Measurements from ENCODE around the gene PROCA1.
"Not testable (repeated sequence)": the region's sequence is repeated elsewhere in the genome, so short reads cannot be mapped to it uniquely, and the experiment has no call there.

The PROCA1 gene

GRCh38 chr17:28665994-28666393, 45.7 kb downstream of the PROCA1 start:
- no peak for DNase-seq

- no peak for DNase-seq
Observed at GRCh38 chr17:28663723-28664122, 48.0 kb downstream of the PROCA1 start.

GRCh38 chr17:28662527-28662829, 49.2 kb downstream of the PROCA1 start:
- DNase-seq: no peak

GRCh38 chr17:28661635-28662526, 49.8 kb downstream of the PROCA1 start, which contains the start of the genes SDF2 and SUPT6H:
Gene SDF2 (minus strand): TSS chr17:28661906. CDS start chr17:28661876, 30 bp downstream.
Gene SUPT6H (plus strand): TSS chr17:28662205. CDS start chr17:28673402, 11,197 bp downstream.
- peak; percentile 93 for DNase-seq

DNA sequence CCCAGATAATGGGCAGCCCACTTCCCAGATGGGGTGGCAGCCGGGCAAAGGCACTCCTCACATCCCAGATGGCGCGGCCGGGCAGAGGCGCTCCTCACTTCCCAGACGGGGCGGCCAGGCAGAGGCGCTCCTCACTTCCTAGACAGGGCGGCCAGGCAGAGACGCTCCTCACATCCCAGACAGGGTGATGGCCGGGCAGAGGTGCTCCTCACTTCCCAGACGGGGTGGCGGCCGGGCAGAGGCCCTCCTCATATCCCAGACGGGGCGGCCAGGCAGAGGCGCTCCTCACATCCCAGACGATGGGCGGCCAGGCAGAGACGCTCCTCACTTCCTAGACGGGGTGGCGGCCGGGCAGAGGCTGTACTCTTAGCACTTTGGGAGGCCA, 52.2 kb downstream of the PROCA1 start:
- DNase-seq: not testable (repeated sequence)

DNA sequence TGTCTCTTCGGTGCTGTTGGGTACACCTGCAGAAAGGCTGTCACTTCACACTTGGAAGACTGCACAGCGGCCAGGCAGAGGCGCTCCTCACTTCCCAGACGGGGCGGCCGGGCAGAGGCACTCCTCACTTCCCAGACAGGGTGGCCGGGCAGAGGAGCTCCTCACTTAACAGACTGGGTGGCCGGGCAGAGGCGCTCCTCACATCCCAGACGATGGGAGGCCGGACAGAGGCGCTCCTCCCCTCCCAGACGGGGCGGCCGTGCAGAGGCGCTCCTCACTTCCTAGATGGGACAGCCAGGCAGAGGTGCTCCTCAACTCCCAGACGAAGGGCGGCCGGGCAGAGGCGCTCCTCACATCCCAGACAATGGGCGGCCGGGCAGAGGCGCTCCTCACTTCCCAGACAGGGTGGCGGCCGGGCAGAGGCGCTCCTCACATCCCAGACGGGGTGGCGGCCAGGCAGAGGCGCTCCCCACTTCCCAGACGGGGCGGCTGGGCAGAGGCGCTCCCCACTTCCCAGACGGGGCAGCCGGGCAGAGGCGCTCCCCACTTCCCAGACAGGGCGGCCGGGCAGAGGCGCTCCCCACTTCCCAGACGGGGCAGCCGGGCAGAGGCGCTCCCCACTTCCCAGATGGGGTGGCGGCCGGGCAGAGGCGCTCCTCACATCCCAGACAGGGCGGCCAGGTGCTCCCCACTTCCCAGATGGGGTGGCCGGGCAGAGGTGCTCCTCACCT, 52.8 kb downstream of the PROCA1 start:
- not testable (repeated sequence) for DNase-seq

DNA sequence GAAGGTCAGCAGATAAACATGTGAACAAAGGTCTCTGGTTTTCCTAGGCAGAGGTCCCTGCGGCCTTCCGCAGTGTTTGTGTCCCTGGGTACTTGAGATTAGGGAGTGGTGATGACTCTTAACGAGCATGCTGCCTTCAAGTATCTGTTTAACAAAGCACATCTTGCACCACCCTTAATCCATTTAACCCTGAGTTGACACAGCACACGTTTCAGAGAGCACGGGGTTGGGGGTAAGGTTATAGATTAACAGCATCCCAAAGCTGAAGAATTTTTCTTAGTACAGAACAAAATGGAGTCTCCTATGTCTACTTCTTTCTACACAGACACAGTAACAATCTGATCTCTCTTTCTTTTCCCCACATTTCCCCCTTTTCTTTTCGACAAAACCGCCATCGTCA, 53.3 kb downstream of the PROCA1 start:
- not testable (repeated sequence) for DNase-seq

GRCh38 chr17:28657756-28658155, 53.9 kb downstream of the PROCA1 start:
- no peak for DNase-seq

- no peak for DNase-seq
Observed at GRCh38 chr17:28655160-28655559, 56.5 kb downstream of the PROCA1 start.
